HG02981 (cell line): ENCODE measurements around the gene PLEKHA6.
"Not testable (repeated sequence)": the region's sequence is repeated elsewhere in the genome, so short reads cannot be mapped to it uniquely, and the experiment has no call there.

Source experiments
- ATAC-seq: cut with Tn5 transposase; IDR thresholded peaks from one replicate; pipeline ENCODE4 v1.9.1; 2021; ENCODE audit warnings: mild to moderate bottlenecking, moderate library complexity; ENCODE audit not compliant: unreplicated experiment

PLEKHA6 gene

GRCh38 chr1:204336421-204337035 lies 23.2 kb downstream of the PLEKHA6 start:
- no peak for ATAC-seq

DNA sequence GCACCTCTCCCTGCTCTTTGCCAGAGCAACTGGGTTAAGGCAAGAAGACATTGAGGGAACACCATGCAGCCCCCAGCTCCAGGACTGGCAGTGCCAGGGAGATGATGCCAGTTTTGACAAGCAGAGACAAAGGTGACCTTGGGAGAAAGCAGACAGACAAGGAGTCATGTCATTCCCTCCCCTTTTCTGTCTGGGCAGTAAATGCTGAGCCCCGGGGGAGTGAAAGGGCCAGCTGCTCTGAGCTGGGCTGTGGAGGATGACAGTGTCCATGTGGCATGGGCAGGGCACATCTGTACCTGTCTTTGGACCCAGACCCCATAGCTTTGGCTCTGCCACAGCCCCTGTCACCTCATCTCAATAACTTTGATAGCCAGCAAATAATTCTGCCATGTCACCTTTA lies 24.2 kb downstream of the PLEKHA6 start:
- no peak for ATAC-seq

GRCh38 chr1:204335085-204335484 lies 24.6 kb downstream of the PLEKHA6 start:
- no peak for ATAC-seq

- no peak for ATAC-seq
Observed at GRCh38 chr1:204334455-204334854, 25.3 kb downstream of the PLEKHA6 start.

GRCh38 chr1:204333427-204333826 lies 26.3 kb downstream of the PLEKHA6 start:
- ATAC-seq = no peak

DNA sequence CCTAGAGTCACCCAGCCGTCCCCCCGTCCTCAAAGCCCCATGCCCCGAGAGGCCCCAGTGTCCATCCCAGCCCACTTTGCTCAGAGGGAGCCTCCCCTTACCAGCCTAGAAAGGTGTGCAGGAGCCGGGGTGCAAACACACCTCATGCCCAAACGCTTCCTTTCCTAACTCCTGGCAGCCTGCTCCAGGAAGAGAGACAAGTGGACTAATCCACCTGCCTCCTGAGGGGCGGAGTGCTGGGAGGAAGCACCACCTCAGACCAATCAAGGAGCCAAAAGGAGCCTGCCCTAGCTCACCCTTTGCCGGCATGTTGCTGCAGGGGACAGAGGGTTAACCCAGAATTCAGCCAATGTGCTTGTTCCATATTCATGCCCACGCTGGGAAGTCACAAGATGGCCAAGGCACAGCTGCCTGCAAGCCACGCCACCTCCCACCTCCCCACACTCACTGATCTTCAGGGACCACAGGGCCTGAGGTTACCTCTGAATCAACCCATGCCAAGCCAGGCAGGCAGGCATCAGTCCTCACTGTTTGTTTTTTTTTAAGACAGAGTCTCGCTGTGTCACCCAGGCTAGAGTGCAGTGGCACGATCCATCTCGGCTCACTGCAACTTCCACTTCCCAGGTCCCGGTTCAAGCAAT lies 27.8 kb downstream of the PLEKHA6 start:
- no peak for ATAC-seq

DNA sequence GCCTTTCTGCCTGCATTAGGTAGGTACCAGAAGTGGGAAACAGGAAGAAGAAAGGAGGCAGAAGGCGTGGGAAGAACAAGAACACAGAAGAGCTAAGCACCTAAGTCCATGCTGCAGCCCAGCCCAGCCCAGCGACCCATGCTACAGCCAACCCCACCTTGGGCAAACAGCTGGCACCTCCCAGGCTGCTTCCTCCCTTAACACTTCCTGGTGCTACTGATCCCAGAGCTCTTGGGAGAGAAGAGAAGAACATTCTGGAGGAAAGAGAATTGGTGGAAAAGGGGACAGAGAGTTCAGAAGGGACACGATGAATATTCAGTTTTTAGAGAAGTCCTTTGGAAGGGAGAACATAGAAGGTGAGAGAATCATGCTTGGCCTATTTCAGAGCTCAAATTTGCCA lies 28.5 kb downstream of the PLEKHA6 start:
- ATAC-seq = no peak

- ATAC-seq = not testable (repeated sequence)
Observed at GRCh38 chr1:204327870-204328269, 31.9 kb downstream of the PLEKHA6 start.

DNA sequence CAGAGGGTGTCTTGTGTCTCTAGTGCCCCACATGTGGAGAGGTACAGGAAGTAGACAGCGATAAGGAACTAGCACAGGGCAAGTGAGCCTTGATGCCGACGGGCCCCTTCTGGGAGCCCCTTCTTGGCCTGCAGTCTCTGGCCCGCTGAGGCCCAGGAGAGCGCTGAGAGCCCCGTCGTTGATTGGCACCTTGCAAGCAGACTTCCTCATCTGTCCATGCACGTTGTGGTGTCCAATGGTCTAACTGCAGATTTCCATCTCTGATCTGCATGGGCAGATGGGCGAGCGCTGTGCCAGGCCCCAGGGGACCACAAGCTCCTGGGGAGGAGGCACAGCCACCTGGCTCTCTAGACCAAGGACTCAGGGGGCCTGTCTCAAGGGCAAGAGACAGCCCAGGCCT lies 32.4 kb downstream of the PLEKHA6 start:
- ATAC-seq = no peak

DNA sequence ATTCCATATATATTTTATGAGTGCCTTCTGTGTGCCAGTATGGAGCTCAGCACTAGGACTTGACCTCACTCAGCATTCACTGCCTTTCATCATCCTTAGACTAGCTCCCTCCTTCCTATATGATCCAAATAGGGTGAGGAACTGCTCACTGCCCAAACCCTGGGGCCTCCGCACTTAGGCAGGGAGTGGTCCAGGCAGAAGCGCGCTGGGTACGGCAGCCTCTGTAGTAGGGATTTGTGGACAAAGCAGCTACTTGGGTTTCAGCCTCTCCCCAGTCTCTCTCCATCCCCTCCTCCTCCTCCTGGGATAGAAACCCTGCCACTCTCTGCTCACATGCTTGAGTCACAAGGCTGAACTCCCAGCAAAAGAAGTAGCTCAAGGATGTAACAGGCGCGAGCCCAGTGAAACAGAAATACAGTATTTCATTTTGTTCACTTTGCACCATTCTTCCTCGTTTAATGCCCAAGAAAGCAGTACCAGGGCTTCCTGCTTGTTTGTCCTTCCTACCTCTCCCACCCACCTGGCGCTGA lies 32.9 kb downstream of the PLEKHA6 start:
- ATAC-seq = no peak

- no peak for ATAC-seq
Observed at GRCh38 chr1:204325944-204326343, 33.8 kb downstream of the PLEKHA6 start.

- ATAC-seq = no peak
Observed at GRCh38 chr1:204323887-204324286, 35.8 kb downstream of the PLEKHA6 start.

DNA sequence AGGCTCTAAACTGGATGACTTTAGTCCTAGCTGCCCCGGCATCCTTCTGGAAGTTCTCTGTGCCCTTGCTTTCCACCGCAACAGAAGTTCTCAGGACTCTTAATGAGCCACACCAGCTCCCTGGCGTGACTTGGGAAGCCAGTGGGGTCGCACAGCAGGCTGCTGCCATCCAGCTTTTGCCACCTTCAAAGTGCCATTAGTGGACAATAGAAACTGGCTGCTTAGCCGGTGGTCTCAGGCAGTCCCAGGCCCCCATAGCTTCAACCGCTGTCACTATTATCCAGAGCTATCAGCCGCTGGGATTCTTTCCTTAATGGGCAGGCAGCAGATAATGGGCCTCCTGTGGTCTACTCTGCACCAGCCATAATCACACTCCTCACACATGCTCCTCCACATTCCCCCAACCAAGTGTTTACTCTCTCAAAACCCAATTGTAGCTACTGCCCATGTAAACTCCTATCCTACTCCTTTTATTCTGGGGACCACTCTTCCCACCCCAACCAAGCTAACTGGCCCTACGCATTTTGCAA lies 37.3 kb downstream of the PLEKHA6 start:
- ATAC-seq = no peak

- ATAC-seq = no peak
Observed at GRCh38 chr1:204321665-204322064, 38.1 kb downstream of the PLEKHA6 start.

DNA sequence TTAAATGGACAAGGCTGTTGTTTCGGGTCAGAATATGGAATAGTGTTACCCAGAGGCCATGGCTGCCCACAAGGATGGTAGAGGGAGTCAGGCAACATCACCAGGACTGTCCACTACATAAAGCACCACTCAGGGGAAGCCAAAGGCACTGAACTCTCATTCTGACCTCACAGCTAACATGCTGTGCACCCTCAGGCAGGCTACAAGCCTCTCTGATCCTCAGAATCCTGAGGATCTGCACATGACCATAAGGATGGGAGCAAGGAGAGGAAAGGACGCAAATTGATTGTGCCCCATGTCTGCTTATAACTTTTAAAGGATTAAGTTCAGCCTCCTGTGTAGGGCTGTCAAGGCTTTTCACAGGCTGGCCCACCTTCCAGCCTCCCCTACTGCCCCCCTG lies 38.7 kb downstream of the PLEKHA6 start:
- ATAC-seq = no peak

DNA sequence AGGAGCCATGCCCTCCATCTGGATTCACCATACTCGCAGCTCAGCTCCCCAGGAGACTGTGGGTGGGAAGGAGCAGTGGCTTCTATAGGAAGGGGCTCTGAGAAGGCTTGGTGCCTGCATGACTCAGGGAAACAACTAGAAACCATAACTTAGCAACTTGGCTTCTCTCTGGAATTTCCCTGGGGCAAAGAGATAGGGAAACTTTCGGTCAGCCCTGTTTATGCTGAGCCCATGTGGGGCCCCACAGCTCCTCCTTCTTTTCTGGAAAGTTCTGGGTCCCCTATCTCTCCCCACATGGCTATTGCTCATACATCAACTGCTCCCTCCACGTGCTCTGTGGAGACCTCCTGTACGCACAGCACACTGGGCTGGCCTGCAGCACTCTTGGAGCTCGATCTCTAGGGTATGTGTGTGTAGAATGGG lies 39.3 kb downstream of the PLEKHA6 start:
- ATAC-seq = no peak

DNA sequence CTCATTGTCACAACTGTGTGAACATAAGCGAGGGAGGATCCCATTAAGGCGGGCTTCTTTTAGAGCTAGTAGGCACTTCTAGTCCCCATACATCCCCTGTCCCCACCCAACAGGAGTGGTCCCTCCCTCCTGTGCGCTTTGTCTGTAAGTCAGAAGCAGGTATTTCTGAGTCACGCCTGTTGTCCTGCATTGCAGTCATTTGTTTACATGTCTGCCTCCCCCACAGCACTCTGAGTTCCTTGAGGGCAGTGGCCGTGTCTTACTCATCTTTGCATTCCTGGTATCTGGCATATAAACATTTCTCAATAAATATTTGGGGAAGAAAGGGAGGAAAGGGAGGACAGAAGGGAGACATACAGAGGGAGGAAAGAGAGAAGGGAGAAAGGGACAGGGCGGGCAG lies 40.3 kb downstream of the PLEKHA6 start:
- no peak for ATAC-seq

DNA sequence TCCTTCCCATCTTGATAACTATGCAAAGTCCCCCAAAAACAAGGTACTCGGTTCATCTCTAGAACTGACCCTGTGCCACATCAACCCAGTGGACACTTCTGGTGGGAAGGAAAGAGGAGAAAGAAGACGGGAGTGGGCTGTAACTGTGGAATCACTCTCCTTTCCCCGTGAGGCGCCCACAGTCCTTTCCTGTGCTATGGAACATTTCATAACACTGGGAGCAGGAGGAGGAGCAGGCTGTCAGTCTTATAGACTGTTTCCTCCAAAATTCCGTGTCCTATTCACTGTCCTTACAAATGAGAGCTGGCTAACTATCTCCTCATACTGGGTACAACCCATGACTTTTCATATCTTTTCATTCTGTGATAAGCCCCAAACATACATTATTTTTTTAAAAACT lies 40.7 kb downstream of the PLEKHA6 start:
- ATAC-seq = no peak

- ATAC-seq = no peak
Observed at GRCh38 chr1:204318324-204318723, 41.4 kb downstream of the PLEKHA6 start.

- ATAC-seq = no peak
Observed at GRCh38 chr1:204317170-204317569, 42.6 kb downstream of the PLEKHA6 start.

- ATAC-seq = no peak
Observed at GRCh38 chr1:204316164-204316563, 43.6 kb downstream of the PLEKHA6 start.

DNA sequence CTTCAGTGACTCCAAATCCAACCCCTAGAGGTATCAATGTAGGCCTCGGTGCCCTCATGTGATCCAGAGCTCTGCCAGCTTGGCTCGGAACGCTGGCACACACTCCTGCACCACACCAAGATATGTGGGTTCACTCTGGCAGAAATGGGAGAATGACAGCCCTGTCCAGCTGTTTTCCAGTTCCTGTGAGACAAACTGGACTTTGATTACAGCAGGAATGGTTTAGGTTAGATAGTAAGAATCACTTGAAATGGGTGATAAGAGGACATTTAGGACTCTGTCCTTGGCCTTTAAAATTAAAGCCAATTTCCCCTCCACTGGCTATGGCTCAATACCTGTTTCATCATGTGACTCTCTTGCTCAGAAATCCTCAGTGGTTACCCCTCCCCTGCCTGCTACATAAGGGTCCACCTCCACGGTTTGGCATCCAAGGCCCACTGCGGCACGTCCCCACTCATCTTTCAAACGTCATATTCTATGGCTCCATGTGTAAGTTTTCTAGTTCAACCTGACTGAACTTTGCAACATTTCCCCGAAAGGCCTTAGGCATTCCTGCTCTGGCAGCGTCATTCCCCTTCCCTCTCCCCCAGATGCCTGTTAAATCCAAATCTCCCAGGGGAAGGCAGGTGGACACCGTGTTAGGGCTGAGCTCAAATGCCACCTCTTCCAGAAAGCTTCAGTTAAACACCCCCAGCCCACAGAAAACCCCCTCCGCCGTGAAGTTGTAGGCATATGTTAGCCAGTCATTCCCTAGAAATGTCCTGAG lies 44.7 kb downstream of the PLEKHA6 start:
- no peak for ATAC-seq
